ENCODE data around the gene ASH1L. TPM values are rescaled to one million over a fixed set of nuclear protein-coding genes. Genes with fewer than 3 reads are reported as not detected.

Gene ASH1L
- total and polyA plus RNA-seq, 2 donors (not counting 3 experiments of a cell fraction or from before 2014, with no cell fraction given), result 11.6 to 29.2 TPM

- H3K9me3 ChIP-seq (replicated peaks; ENCODE audit: control insufficient read depth, insufficient read depth, low read length), result no peaks in the 10 kb centered on the region
- intact Hi-C loops (cut with micrococcal nuclease), result no loop called here
- H3K79me2 ChIP-seq (ENCODE audit: control insufficient read depth, insufficient read depth, low read length), result peaks cover 1% of the 10 kb centered on the region
- no peaks in the 10 kb centered on the region for H3K27me3 ChIP-seq (ENCODE audit: control insufficient read depth in 2 of 2, insufficient read depth in 2 of 2, low read length in 2 of 2)
- ChIA-PET CTCF (interaction anchor here (1.1 to 1.2 kb wide), 2 partner anchors 10 to 32 kb away, joined by 4 to 5 read pairs; no protein-coding TSS in a partner anchor), POLR2A (no interaction called here)
- H4K20me1 ChIP-seq (replicated peaks; ENCODE audit: control insufficient read depth, extremely low read depth, insufficient read depth, low read length), result no peaks in the 10 kb centered on the region
- no peak overlapping the region for H3K27ac ChIP-seq (ENCODE audit: insufficient read depth, low read depth, low read length)
- H2AFZ ChIP-seq (ENCODE audit: low read depth, low read length), result no peak overlapping the region
- DNase-seq (ENCODE audit: low read depth, low spot score) (no peak), FAIRE-seq (no peak)
- no peaks in the 10 kb centered on the region for H3K9me1 ChIP-seq (replicated peaks; ENCODE audit: control insufficient read depth, extremely low read depth, insufficient read depth, low read length)
- no peak overlapping the region for H3K9ac ChIP-seq (replicated peaks; ENCODE audit: extremely low read depth, insufficient read depth, low read length)
- dilution Hi-C loops (cut with MboI; ENCODE audit: extremely low pct_ligation_motif_present, low sequenced_read_pairs), result no loop called here
- H3K4me3 ChIP-seq (replicated peaks in 1 of 3; ENCODE audit: insufficient read depth in 1 of 3, low read depth in 1 of 3, low read length in 3 of 3), result no peak overlapping the region
- H3K4me2 ChIP-seq (ENCODE audit: insufficient read depth, low read length), result no peak overlapping the region
- H3K36me3 ChIP-seq (ENCODE audit: control insufficient read depth in 2 of 2, extremely low read depth in 1 of 2, insufficient read depth in 2 of 2, low read length in 2 of 2), result no peaks in the 10 kb centered on the region
- TF ChIP-seq JUN (IDR thresholded peaks at IDR 0.05; ENCODE audit: borderline replicate concordance, insufficient read depth, insufficient read length, low read depth) (no peak), POLR2AphosphoS5 (IDR thresholded peaks at IDR 0.05; ENCODE audit: insufficient read depth, low read depth, low read length) (no peak), EZH2 (IDR thresholded peaks at IDR 0.05; ENCODE audit: borderline replicate concordance, low read depth, low read length, severe bottlenecking) (no peak), FOS (IDR thresholded peaks at IDR 0.05; ENCODE audit: borderline replicate concordance, insufficient read depth, low read length) (no peak), MAX (IDR thresholded peaks at IDR 0.05; ENCODE audit: insufficient read depth, insufficient read length) (no peak), GATA2 (IDR thresholded peaks at IDR 0.05; ENCODE audit: insufficient read depth, insufficient read length, low read depth, low read length) (no peak), POLR2A (IDR thresholded peaks at IDR 0.05; ENCODE audit: low read depth, low read length) (no peak), MYC (IDR thresholded peaks at IDR 0.05; ENCODE audit: low read depth, low read length) (no peak), CTCF (IDR thresholded peaks at IDR 0.05; ENCODE audit: extremely low read depth in 1 of 2, insufficient read depth in 1 of 2, low read depth in 1 of 2, low read length in 2 of 2) (no peak)
- BruUV-seq (replicated peaks), result no TSS peak
- no peaks in the 10 kb centered on the region for H3K4me1 ChIP-seq (ENCODE audit: control insufficient read depth, extremely low read depth, insufficient read depth, low read length)
These were observed 90.0 kb downstream of the ASH1L start for GRCh38 chr1:155472491-155473083.

Measured in endothelial cell of umbilical vein (primary cell).